ENCODE data around the gene XPNPEP3. TPM values are rescaled to one million over a fixed set of nuclear protein-coding genes. Genes with fewer than 3 reads are reported as not detected.

The XPNPEP3 gene
- polyA plus RNA-seq, 1 donor from 2014 or later, result 11.9 TPM

DNA sequence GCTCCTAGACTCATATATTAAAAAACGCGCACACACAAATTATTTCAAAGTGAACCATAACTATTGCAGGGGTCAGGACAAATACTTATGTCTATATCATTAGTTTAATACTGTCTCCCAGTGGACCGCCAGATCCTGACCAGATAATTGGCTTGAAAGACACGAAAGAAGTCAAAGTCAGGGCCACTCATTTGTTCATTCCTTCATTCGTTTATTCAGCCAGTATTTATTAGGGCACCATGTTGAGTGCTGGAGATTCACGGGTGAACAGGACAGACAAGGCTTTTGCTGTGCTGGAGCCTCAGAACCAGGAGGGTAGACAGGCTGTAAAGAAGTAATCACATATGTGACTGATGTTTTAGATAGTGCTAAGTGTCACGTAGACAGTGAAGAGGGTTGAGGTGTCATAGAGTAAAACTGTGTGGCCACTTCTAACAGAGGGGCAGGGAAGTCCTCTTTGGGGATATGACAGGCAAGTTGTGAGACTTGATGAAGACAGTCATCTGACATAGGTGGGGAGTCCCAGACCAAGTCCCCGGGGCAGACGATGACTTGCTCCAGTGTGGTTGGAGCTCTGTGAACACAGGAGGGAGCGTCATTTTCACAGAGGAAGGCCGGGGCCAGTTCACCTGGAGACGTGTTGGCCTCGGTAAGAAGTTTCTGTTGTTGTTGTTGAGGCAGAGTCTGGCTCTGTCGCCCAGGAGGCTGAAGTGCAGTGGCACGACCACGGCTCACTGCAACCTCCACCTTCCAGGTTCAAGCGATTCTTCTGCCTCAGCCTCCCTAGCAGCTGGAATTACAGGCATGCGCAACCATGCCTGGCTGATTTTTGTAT is 120.1 kb downstream of the XPNPEP3 start:
- Mint-ChIP-seq H3K9me3 (peaks cover 0 to 1% (median 0%) of the 10 kb centered on the region in 3 donors), H3K4me3 (no peak overlapping the region), H3K36me3 (no peaks in the 10 kb centered on the region), H3K27me3 (no peaks in the 10 kb centered on the region), H3K4me1 (peaks cover 0 to 2% (median 0%) of the 10 kb centered on the region in 3 donors), H3K27ac (peak overlapping the region in 2 of 3 donors; percentile 71 to 82)

DNA sequence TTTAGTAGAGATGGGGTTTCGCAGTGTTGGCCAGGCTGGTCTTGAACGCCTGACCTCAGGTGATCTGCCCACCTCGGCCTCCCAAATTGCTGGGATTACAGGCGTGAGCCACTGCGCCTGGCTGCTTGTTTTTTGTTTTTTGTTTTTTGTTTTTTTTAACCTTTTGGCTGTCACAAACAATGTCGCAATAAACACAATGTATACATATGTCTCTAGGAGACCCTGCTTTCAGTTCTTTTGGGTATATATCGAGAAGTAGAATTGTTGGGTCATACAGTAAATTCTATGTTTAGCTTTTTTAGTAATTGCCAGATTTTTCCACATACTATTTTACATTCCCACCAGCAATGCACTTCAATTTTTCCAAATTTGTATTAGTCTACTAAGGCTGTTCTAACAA is 122.2 kb downstream of the XPNPEP3 start:
- no peaks in the 10 kb centered on the region for H3K36me3 Mint-ChIP-seq
- peaks cover 11 to 17% (median 13%) of the 10 kb centered on the region in 3 donors for H3K4me1 Mint-ChIP-seq
- no peak overlapping the region for H3K27ac Mint-ChIP-seq
- H3K9me3 Mint-ChIP-seq, result peaks cover 0 to 1% (median 0%) of the 10 kb centered on the region in 3 donors
- H3K27me3 Mint-ChIP-seq, result peaks cover 5% of the 10 kb centered on the region
- no peak overlapping the region for H3K4me3 Mint-ChIP-seq

DNA sequence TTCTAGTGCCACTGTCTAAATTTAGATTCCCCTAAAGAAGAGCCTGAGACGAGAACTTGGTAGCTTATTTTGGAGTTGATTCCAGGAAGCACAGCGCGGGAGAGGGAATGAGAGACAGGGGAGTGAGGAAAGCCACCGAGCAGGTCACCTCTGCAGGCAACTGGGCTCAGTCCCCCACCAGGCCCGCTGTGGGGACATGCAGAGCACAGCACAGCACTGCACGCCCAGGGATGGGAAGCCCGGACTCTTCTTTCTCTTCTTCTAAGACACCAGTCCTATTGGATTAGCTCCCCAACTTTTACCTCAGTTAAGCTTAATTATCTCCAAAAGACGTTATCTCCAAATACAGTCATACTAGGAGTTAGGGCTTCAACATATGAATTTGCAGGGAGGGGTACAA is 122.9 kb downstream of the XPNPEP3 start:
- H3K36me3 Mint-ChIP-seq, result no peaks in the 10 kb centered on the region
- H3K27me3 Mint-ChIP-seq, result peaks cover 5% of the 10 kb centered on the region
- H3K4me3 Mint-ChIP-seq, result no peak overlapping the region
- H3K9me3 Mint-ChIP-seq, result peaks cover 0 to 1% (median 0%) of the 10 kb centered on the region in 3 donors
- H3K27ac Mint-ChIP-seq, result no peak overlapping the region
- H3K4me1 Mint-ChIP-seq, result peaks cover 11 to 17% (median 13%) of the 10 kb centered on the region in 3 donors

Other genes starting within 250 kb of the XPNPEP3 start
- 17.2 TPM for gene MRTFA, start 220.4 kb upstream of the XPNPEP3 start, polyA plus RNA-seq
- not detected for gene MCHR1, start 177.7 kb upstream of the XPNPEP3 start, polyA plus RNA-seq
- 19.1 TPM for gene SLC25A17, start 37.8 kb upstream of the XPNPEP3 start, polyA plus RNA-seq
- 211 TPM for gene ST13, start 509 bp upstream of the XPNPEP3 start, polyA plus RNA-seq
- gene DNAJB7, start 5.0 kb downstream of the XPNPEP3 start, polyA plus RNA-seq, result 0.09 TPM
- gene RBX1, start 94.2 kb downstream of the XPNPEP3 start, polyA plus RNA-seq, result 150 TPM
- 26.0 TPM for gene EP300, start 235.4 kb downstream of the XPNPEP3 start, polyA plus RNA-seq